GM12873 (cell line): ENCODE data around the gene RAPGEF5.

Experiments
- TF ChIP-seq, protein P1 (sequence below): IDR thresholded peaks from 2 replicates; pipeline ENCODE4 v1.5.1; 2012; ENCODE audit warnings: low read depth, mild to moderate bottlenecking, moderate library complexity, low read length, control low read depth; ENCODE audit not compliant: insufficient read depth; ENCODE audit errors: missing control alignments

RAPGEF5 gene

DNA sequence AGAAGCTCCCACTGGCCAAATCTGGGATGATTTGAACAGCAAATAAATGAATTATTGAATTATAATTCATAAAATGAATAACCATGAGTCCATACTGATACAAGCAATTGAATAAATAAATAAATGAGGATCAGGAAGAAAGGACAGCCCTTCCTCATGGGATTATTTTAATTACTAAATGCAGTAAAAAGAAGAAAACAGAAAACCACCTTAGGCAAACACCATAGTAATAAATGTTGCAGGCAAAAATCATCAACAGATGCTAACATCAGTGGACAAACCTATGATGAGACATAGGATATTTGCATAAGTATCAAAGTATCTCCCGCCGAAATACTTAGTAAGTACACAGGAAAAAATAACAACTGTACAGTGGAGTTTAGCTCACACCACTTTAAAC, 33.2 kb downstream of the RAPGEF5 start:
- TF ChIP-seq, protein P1, sequence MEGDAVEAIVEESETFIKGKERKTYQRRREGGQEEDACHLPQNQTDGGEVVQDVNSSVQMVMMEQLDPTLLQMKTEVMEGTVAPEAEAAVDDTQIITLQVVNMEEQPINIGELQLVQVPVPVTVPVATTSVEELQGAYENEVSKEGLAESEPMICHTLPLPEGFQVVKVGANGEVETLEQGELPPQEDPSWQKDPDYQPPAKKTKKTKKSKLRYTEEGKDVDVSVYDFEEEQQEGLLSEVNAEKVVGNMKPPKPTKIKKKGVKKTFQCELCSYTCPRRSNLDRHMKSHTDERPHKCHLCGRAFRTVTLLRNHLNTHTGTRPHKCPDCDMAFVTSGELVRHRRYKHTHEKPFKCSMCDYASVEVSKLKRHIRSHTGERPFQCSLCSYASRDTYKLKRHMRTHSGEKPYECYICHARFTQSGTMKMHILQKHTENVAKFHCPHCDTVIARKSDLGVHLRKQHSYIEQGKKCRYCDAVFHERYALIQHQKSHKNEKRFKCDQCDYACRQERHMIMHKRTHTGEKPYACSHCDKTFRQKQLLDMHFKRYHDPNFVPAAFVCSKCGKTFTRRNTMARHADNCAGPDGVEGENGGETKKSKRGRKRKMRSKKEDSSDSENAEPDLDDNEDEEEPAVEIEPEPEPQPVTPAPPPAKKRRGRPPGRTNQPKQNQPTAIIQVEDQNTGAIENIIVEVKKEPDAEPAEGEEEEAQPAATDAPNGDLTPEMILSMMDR = no peak

DNA sequence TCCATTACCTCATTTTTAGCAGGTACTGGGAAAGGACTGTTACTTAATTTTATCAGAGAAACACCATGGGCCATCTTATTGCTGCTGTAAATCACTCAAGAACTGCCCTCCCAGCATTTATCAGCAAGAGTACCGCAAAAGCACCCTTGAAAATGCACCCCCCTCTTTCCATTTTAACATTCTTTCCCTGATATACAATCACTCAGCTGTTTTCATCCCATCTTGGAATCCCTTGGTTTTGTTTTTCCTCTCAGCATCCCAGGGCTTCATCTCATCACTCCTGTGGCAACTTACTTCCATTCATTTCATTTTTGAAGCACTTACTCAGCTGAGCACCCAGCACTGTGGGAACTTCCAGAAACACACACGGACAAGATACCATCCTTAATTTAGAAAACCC, 36.5 kb downstream of the RAPGEF5 start:
- TF ChIP-seq, protein P1 = no peak

DNA sequence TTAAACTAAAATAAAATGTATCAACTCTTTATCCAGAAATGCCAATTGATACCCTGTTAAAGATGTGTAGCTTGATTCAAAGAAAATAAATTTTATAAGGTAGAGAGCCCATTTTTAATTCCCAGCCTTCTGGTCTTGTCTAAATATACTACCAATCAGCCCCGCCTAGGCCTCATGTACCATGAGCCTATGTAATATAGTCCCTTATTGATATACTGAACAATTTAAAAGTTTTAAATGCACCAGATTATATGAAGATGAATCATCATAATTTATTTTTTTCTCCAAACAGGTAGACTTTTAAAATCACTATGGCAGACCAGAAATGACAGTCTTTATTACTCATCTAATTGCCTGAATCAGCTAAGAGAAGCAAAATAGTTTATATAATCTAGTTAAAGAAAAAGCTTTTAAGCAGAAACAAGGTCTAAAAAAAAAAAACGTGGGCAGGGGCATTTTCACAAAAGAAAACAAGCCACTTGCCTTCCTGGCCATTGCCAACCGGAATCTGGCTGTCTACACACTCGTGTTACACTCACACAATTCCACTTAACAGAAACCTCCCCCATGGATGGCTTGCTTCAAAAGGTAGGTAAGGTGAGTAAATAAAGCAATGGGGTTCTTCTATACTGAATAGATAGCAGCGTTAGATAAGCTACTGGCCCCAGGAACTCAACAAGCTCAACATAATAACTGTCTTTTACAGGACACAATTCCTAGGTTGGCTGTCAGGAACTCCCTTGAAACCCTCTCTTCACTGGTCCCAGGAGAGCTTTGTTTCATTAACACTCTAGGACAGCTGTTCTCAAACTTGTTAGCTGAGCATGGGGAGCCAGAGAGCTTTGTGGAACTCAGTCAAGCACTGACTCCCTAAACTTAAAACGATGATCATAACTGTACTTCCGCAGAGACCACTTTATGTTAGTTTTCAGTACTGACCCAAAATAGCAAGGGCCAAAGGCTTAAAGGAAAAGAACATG, 37.2 kb downstream of the RAPGEF5 start:
- TF ChIP-seq, protein P1 = no peak

DNA sequence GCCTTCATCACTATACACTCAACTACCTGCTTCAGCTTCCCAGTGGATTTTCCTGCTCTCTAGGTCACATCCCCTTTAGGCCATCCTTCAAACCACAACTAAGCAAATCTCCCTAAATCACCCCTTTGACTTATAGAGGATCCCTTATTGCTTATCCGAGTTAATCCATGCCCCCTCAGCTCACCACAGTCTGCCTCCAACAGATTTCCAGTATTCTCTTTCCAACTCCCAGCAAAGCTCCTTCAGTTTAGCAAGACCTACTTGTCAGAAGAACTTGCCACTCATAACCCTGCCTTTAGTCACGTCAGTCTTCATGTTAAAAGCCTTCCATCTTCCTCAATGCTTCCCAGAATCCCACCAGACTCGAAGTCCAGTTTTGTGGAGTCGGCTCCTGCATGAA, 38.6 kb downstream of the RAPGEF5 start:
- TF ChIP-seq, protein P1 = no peak

DNA sequence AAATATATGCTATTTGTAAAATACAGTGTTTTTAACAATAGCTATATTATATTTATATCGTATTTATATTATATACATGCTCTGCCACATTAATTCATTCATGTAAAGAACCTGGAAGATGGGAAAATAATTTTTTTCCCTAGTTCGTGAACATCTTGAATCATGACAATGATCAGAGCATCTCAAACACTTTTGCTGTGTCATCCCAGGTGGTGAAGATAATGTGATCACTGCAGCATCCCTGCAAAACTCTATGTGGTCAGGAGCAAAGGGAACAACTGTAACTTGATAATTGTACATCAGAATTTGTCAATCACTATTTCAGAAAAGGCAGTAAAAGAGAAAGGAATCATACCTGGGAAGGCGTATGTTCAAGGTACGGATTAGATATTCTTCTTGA, 39.3 kb downstream of the RAPGEF5 start:
- TF ChIP-seq, protein P1 = no peak

DNA sequence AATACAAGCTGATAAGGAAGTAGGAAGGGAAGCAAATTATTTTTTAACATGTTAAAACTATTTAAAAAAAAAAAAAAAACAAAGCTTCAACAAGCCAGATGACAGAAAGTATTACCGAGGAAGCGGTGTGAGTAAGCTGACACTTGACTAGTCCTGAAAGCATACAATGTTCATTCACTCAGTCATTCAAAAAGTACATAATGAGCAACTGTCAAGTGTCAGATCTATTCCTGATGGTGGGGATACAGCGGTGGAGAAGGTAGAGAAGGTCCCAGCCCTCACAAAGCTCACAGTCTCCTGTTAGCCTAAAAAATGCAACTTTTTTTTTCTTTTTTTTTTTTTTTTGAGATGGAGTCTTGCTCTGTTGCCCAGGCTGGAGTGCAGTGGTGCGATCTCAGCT, 40.0 kb downstream of the RAPGEF5 start:
- TF ChIP-seq, protein P1 = no peak

DNA sequence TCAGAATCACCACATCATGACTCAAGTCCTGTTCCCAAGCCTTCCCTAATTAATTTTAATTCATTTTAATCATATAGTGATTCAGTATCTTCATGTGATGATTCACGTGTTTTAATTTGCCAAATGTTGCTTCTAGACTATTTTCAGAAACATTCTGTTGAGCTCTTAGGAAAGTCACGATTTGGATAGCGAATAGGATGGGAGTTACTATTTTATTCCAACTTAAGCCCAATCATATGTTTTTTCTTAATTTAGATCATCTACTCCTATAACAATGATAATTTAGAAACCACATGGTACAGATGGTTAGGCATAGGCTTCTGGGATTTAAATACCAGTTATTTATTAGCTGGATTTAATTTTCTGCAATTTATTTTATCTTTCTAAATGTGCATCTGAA, 49.1 kb downstream of the RAPGEF5 start:
- TF ChIP-seq, protein P1 = no peak
